Iris pigment epithelial cell (primary cell): Measurements from ENCODE around the gene BEST2.
A peak's percentile ranks its signal among the peaks of the same experiment; 100 is the strongest.

Experiments
- DNase-seq: peaks from one replicate; pipeline ENCODE4 v3.0.0-alpha.2; 2011; ENCODE audit warnings: low read depth

The BEST2 gene

GRCh38 chr19:12730064-12730463 lies 21.5 kb upstream of the BEST2 start:
- no peak for DNase-seq

GRCh38 chr19:12731337-12731736 lies 20.3 kb upstream of the BEST2 start:
- DNase-seq = no peak

- DNase-seq = peak; percentile 56
Observed at GRCh38 chr19:12733369-12734214, 18.0 kb upstream of the BEST2 start.

- peak; percentile 100 for DNase-seq
Observed at GRCh38 chr19:12736995-12737834, 14.4 kb upstream of the BEST2 start, which contains the start of gene GET3. TSS of gene GET3 (plus strand) at chr19:12737497. CDS start at chr19:12737506, 9 bp downstream.

- no peak for DNase-seq
Observed at GRCh38 chr19:12737835-12738351, 13.7 kb upstream of the BEST2 start.

GRCh38 chr19:12745166-12745897 lies 6.3 kb upstream of the BEST2 start:
- DNase-seq = peak; percentile 77

- DNase-seq = no peak
Observed at GRCh38 chr19:12748489-12748888, 3.1 kb upstream of the BEST2 start.

GRCh38 chr19:12749938-12750521 lies 1.6 kb upstream of the BEST2 start:
- DNase-seq = peak; percentile 74

- no peak for DNase-seq
Observed at GRCh38 chr19:12750851-12751250, 740 bp upstream of the BEST2 start.

- DNase-seq = no peak
Observed at GRCh38 chr19:12752056-12752781, 628 bp downstream of the BEST2 start.

- no peak for DNase-seq
Observed at GRCh38 chr19:12754465-12755196, 3.0 kb downstream of the BEST2 start.

- no peak for DNase-seq
Observed at GRCh38 chr19:12756150-12756883, 4.7 kb downstream of the BEST2 start.

GRCh38 chr19:12757544-12758274 lies 6.1 kb downstream of the BEST2 start:
- peak; percentile 77 for DNase-seq

GRCh38 chr19:12759686-12760085 lies 8.1 kb downstream of the BEST2 start:
- no peak for DNase-seq

GRCh38 chr19:12763100-12763499 lies 11.5 kb downstream of the BEST2 start:
- DNase-seq = no peak

- DNase-seq = no peak
Observed at GRCh38 chr19:12764698-12765097, 13.1 kb downstream of the BEST2 start.

GRCh38 chr19:12766051-12766521 lies 14.5 kb downstream of the BEST2 start:
- DNase-seq = peak; percentile 83

GRCh38 chr19:12767150-12767549 lies 15.6 kb downstream of the BEST2 start:
- no peak for DNase-seq

- no peak for DNase-seq
Observed at GRCh38 chr19:12767666-12768065, 16.1 kb downstream of the BEST2 start.
